HepG2 (cell line): ENCODE measurements around the gene CFAP210. TPM values are rescaled to one million over a fixed set of nuclear protein-coding genes. Genes with fewer than 3 reads are reported as not detected.
A peak's percentile ranks its signal among the peaks of the same experiment; 100 is the strongest.

Source experiments
- DBP ChIP-seq: sonication (generic); formaldehyde crosslinking; IDR thresholded peaks from 2 replicates; pipeline ENCODE4 v1.4.0; 2020; ENCODE audit warnings: missing genetic modification reagents; ENCODE audit errors: not compliant biosample characterization
- GATAD2A ChIP-seq: IDR thresholded peaks from 2 replicates; pipeline ENCODE4 v1.6.1; 2016
- PAXIP1 ChIP-seq: sonication (generic); formaldehyde crosslinking; conservative IDR thresholded peaks from 2 replicates; pipeline ENCODE4 v1.4.0; 2020; ENCODE audit warnings: mild to moderate bottlenecking, missing genetic modification reagents, moderate library complexity
- RELA ChIP-seq: sonication (generic); formaldehyde crosslinking; IDR thresholded peaks from 2 replicates; pipeline ENCODE4 v1.4.0; 2020; ENCODE audit warnings: missing genetic modification reagents
- SNAI1 ChIP-seq: sonication (generic); formaldehyde crosslinking; IDR thresholded peaks from 2 replicates; pipeline ENCODE4 v1.5.0; 2020; ENCODE audit warnings: mild to moderate bottlenecking, missing genetic modification reagents, borderline replicate concordance
- STAT6 ChIP-seq: sonication (generic); formaldehyde crosslinking; IDR thresholded peaks from 2 replicates; pipeline ENCODE4 v1.4.0; 2020; ENCODE audit warnings: missing genetic modification reagents, mild to moderate bottlenecking, borderline replicate concordance
- TBX2 ChIP-seq: sonication (generic); formaldehyde crosslinking; IDR thresholded peaks from 2 replicates; pipeline ENCODE4 v1.5.0; 2020; ENCODE audit warnings: missing genetic modification reagents, mild to moderate bottlenecking, borderline replicate concordance
- ZIK1 ChIP-seq: sonication (generic); formaldehyde crosslinking; IDR thresholded peaks from 2 replicates; pipeline ENCODE4 v1.5.0; 2020; ENCODE audit warnings: mild to moderate bottlenecking, low read depth, missing genetic modification reagents, borderline replicate concordance
- ZNF609 ChIP-seq: sonication (generic); formaldehyde crosslinking; IDR thresholded peaks from 2 replicates; pipeline ENCODE4 v1.4.0; 2020; ENCODE audit warnings: mild to moderate bottlenecking, missing genetic modification reagents, borderline replicate concordance
- ZNF770 ChIP-seq: sonication (generic); formaldehyde crosslinking; IDR thresholded peaks from 2 replicates; pipeline ENCODE4 v1.5.0; 2020; ENCODE audit warnings: mild to moderate bottlenecking, missing genetic modification reagents
- ZSCAN29 ChIP-seq: sonication (generic); formaldehyde crosslinking; conservative IDR thresholded peaks from 2 replicates; pipeline ENCODE4 v1.4.0; 2020; ENCODE audit warnings: mild to moderate bottlenecking, missing genetic modification reagents
- polyA plus RNA-seq, 8 experiments: library from polyadenylated mRNA; depleted of rRNA in 3 of 8; stranded (reverse) in 7 of 8; unstranded in 1 of 8; fragments of >200 nt; fragmentation: Illumina TruSeq in 4 of 8; extraction: Trizol in 4 of 8; gene quantifications; 2 replicates each; pipeline versions ENCODE4 v1.2.1 to v1.2.3, GENCODE V29; 2011 to 2016; ENCODE audit warnings: low read depth in 4 of 8, missing spikeins in 1 of 8, mixed read lengths in 1 of 8; ENCODE audit not compliant: insufficient read depth in 1 of 8
- total RNA-seq, 5 experiments: library from RNA; depleted of rRNA; stranded (reverse); fragments of >200 nt; fragmentation: Illumina TruSeq; extraction: Trizol; gene quantifications; 2 replicates each; pipeline ENCODE4 v1.2.3, GENCODE V29; 2016; ENCODE audit warnings: low read depth in 1 of 5

CFAP210 gene
- total and polyA plus RNA-seq, 2 of the 13 experiments (the other 11 are each of a cell fraction or from before 2014, with no cell fraction given) = 0.18 TPM; not detected in 1

GRCh38 chr2:169683425-169684134, 10.6 kb downstream of the CFAP210 start (continued):
- TF ChIP-seq TBX2 (CRISPR knock-in tag) (peak; percentile 90), STAT6 (peak; percentile 60), SNAI1 (CRISPR knock-in tag) (no peak), ZSCAN29 (CRISPR knock-in tag) (no peak), RELA (CRISPR knock-in tag) (no peak), ZIK1 (CRISPR knock-in tag) (no peak), DBP (CRISPR knock-in tag) (no peak), GATAD2A (CRISPR knock-in tag) (peak; percentile 93), PAXIP1 (CRISPR knock-in tag) (peak; percentile 99), ZNF609 (CRISPR knock-in tag) (peak; percentile 70; the same call in 1 of the 2 replicates), ZNF770 (CRISPR knock-in tag) (no peak; the same call in 1 of the 2 replicates)
